Activated CD4-positive, alpha-beta T cell treated with anti-CD3 and anti-CD28 coated beads, Interleukin-2, amount 10 ng/mL, durations not matched to agents 7 days and 5 days (primary cell): ENCODE results near the gene CDC14A. TPM values are rescaled to one million over a fixed set of nuclear protein-coding genes. Genes with fewer than 3 reads are reported as not detected.

Source experiments
- total RNA-seq, 2 experiments: library from RNA; stranded (reverse); gene quantifications; one replicate each; pipeline ENCODE4 v1.2.3, GENCODE V29; 2021

Gene CDC14A
- total RNA-seq, 2 experiments from 2014 or later = 39.9 to 43.3 TPM

Other genes with a start within 250 kb of the CDC14A start
- gene SASS6, start 219.6 kb upstream of the CDC14A start, total RNA-seq = 10 to 100 TPM; 14.5 to 17.1 TPM
- 10 to 100 TPM; 20.4 to 21.4 TPM for gene TRMT13, start 219.3 kb upstream of the CDC14A start, total RNA-seq
- gene LRRC39, start 174.2 kb upstream of the CDC14A start, total RNA-seq = under 1 TPM; 0.46 to 0.72 TPM
- 10 to 100 TPM; 10.3 to 10.7 TPM for gene DBT, start 102.7 kb upstream of the CDC14A start, total RNA-seq
- 10 to 100 TPM; 48.2 to 50.6 TPM for gene RTCA, start 86.3 kb upstream of the CDC14A start, total RNA-seq
- gene GPR88, start 185.6 kb downstream of the CDC14A start, total RNA-seq = not detected